Glomerular endothelial cell (primary cell): ENCODE results near the gene RELN. TPM values are rescaled to one million over a fixed set of nuclear protein-coding genes. Genes with fewer than 3 reads are reported as not detected.

Experiments
- DNase-seq: peaks from one replicate; pipeline ENCODE4 v3.0.0-alpha.2; 2011; ENCODE audit warnings: low read depth, low spot score; ENCODE audit errors: extremely low read depth
- total RNA-seq: library from RNA; depleted of rRNA; stranded (reverse); fragments of >200 nt; gene quantifications from 2 replicates; pipeline ENCODE4 v1.2.3, GENCODE V29; 2015

RELN gene
- total RNA-seq, 1 donor from 2014 or later, result 8.1 TPM

DNA sequence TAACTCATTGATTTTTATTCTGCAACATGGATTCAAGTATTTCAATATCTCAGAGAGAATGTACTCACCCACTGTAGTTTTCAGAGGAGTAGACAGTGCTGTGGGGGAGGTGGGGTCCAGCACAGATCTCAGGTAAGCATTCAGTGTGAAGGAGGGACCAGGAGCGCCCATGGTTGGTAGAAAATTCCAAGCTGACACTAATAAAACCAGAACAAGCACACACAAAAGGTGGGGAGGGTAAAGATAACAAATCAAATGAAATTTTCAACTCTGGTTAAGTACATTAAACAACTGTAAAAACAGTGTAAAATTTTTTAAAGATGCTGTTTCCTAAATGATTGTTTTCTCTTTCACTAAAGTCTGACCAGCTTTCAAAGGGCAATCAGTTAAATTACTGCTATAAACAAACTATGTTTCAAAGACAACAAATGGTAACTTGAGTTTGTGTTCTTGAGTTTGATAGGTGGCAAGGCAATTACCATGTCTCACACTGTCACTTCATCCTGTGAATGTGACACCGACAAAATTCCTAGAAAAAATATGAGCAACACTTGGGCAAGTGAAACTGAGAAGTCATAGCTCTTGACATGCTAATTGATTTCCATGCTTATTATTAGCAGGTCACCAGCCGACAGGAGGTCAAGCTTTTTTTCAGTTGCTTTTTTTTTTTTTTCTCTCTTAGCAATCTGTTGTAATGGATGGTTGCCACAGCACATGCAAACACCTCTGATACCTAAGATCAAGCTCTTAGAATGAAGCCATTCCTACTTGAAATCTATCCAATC, 337.7 kb downstream of the RELN start:
- DNase-seq, result no peak

DNA sequence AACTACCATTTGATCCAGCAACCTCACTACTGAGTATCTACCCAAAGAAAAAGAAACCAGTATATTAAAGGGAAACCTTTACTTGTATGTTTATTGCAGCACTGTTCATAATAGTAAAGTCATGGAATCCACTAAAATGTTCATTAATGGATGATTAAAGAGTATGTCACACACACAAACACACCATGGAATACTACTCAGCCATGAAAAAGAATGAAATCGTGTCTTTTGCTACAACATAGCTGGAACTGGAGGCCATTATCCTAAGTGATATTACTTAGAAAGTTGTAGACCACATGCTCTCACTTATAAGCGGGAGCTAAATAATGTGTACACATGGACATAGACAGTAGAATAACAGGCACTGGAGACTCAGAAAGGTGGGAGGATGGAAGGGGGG, 340.4 kb downstream of the RELN start:
- DNase-seq, result no peak

- DNase-seq, result no peak
Measured at GRCh38 chr7:103648135-103648534, 341.3 kb downstream of the RELN start.

- DNase-seq, result no peak
Measured at GRCh38 chr7:103644319-103644718, 345.1 kb downstream of the RELN start.

GRCh38 chr7:103640031-103640779, 349.3 kb downstream of the RELN start:
- no peak for DNase-seq

DNA sequence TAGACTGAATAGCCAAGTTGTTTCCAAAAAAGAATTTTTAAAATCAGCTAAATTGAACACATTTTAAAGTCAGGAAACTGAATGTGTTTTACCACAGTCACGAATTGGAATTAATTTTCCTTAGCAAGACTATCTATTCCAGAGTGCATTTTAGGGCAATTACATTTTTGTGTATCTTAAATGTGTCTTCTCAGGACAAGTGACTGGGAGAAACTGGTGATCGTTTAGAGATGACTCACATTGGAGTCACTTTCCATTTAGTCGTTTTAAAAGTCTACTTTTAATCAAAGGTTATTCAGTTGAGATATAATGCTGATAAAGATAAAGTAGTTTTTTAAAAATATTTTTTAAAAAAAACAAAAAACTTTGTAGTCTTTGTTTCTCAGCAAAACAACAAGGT, 351.7 kb downstream of the RELN start:
- no peak for DNase-seq

DNA sequence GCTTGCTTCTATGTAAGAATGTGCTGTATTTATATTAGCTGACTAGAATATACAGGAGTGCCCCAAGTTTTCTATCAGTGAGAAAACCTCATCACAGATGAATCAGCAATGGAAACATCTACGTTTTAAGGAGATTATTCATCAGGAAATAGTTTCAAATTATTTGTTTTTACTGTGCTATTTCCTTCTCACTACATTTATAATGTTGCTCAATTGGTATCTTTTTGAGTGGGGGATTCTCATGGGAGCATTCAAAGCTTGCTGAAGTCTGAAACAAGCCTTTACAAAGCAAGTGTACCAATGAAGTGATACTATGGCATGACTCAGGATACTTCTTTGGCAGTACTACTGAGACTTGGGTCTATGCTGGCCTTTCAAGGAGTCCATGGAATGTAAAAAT, 352.4 kb downstream of the RELN start:
- no peak for DNase-seq

GRCh38 chr7:103636153-103636552, 353.3 kb downstream of the RELN start:
- DNase-seq, result no peak

DNA sequence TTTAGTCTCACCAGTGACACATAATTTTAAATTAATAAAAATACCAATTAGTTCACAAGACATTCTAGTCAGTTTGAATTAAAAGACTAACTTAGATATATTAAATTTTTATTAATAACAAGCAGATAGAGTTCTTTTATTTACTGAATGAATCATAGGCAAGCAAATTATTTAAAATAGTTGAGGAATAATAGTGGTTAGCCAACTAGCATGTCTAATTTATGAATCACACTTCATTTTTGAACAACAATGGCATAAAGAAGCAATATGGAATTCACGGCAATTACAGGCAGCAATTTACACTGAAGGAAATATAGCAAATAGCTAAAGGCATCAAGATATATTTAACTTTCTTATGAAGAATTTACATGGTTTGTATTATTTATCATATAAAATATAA, 356.5 kb downstream of the RELN start:
- DNase-seq, result no peak

GRCh38 chr7:103632005-103632639, 357.3 kb downstream of the RELN start:
- no peak for DNase-seq

- DNase-seq, result no peak
Measured at GRCh38 chr7:103630318-103630717, 359.1 kb downstream of the RELN start.

DNA sequence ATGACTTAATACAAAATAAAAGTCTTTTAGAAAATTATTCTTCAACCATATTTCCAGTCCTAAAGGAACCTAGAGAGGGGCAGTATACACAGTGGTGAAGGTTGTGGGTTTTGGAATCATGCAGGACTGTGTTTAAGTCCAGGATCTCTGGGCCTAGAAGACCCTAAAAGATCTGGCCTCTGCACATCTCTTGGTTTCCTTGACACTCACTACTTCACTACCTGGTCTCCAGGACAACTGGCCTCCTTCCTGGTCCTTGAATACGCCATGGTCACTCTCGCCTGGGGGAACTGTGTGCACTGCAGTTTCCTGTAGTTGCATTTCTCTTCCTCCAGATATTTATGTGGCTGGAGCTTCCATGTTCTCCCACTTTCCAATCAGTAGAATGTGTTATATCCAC, 360.7 kb downstream of the RELN start:
- DNase-seq, result no peak

GRCh38 chr7:103626776-103627175, 362.7 kb downstream of the RELN start:
- DNase-seq, result no peak

DNA sequence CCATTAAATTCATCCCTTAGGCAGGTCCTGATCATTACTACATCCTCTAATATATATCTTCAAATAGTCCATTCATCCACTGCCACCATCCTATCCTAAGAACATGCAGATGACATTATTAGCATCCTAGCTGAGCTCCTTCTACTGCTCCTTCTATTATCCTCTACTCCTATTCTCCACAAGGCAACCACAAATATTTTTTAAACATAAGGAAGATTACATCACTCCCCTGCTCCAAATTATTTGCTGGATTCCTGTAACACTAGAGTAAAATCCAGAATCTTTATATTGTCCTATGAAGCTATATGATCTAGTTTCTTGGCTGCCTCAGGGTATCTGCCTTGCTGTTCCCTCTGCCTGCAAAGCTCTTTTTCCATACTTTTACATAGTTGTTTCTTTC, 367.2 kb downstream of the RELN start:
- DNase-seq, result no peak

- DNase-seq, result no peak
Measured at GRCh38 chr7:103613655-103614642, 375.5 kb downstream of the RELN start.

- DNase-seq, result no peak
Measured at GRCh38 chr7:103609778-103610177, 379.7 kb downstream of the RELN start.

DNA sequence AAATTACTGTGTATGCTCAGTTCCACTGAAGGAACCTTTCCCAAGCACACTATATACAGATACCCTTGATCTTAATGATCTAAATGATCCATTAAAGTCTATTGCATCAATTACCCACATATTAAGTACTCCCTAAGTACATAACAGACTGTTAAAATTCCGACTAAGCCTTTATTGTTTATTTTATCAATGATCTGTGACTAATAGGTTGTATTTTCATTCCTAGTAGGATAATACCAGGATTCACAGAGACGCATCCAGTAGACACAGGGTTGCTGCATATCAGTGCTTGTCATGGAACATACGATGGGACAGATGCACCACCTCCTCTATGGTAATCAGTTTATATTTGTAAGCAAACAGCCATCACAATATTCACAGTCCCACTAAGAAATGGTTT, 383.8 kb downstream of the RELN start:
- DNase-seq, result no peak

- DNase-seq, result no peak
Measured at GRCh38 chr7:103598326-103598905, 391.0 kb downstream of the RELN start.

GRCh38 chr7:103597606-103598005, 391.9 kb downstream of the RELN start:
- DNase-seq, result no peak

DNA sequence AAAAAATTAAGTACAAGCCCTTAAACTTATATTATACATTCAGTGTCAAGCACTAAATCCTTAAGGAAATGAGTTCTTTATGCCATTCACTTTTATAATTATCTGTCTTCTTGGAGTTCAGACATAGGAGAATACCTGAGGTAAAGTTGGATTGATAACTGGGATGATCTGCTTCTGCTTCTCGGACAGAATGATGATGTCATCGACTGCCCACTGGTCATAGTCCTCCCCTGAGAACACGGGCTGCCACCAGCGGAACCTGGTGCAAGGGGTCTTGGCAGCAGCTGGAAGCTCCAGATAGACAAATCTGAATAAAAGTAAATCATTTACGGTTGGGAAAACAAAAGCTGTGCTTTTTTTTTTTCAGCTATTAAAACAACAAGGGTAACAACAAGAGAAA, 395.3 kb downstream of the RELN start:
- no peak for DNase-seq
